Measurements from ENCODE around the gene UMAD1.

UMAD1 gene

GRCh38 chr7:7810826-7811225 lies 170.3 kb downstream of the UMAD1 start:
- H3K9ac ChIP-seq (ENCODE audit: low read length) = no peak overlapping the region
- TF ChIP-seq EZH2 (optimal IDR thresholded peaks at IDR 0.05; ENCODE audit: low read depth, low read length) = no peak
- TF ChIP-seq EZH2phosphoT487 (IDR thresholded peaks at IDR 0.05; ENCODE audit: low read length) = no peak
- no peak for TF ChIP-seq CTCF (IDR thresholded peaks at IDR 0.05; ENCODE audit: low read length)
- H3K9me2 ChIP-seq (replicated peaks; ENCODE audit: insufficient read depth, low read length) = no peaks in the 10 kb centered on the region
- H3K27ac ChIP-seq (ENCODE audit: low read length) = no peak overlapping the region
- H3K9me3 ChIP-seq (replicated peaks; ENCODE audit: insufficient read depth, low read length) = no peaks in the 10 kb centered on the region
- H3K36me3 ChIP-seq (replicated peaks; ENCODE audit: insufficient read depth, low read length) = no peaks in the 10 kb centered on the region
- no peak overlapping the region for H2AFZ ChIP-seq (ENCODE audit: low read length)
- peaks cover 26% of the 10 kb centered on the region for H3K4me1 ChIP-seq (ENCODE audit: low read length)
- H3K79me2 ChIP-seq (ENCODE audit: low read length) = no peaks in the 10 kb centered on the region
- H3K4me2 ChIP-seq (ENCODE audit: low read depth, low read length) = no peak overlapping the region
- H3F3A ChIP-seq (ENCODE audit: insufficient read depth, low read length) = peaks cover 8% of the 10 kb centered on the region
- no peaks in the 10 kb centered on the region for H4K20me1 ChIP-seq (ENCODE audit: insufficient read depth, low read length)
- no peaks in the 10 kb centered on the region for H3K27me3 ChIP-seq (replicated peaks; ENCODE audit: insufficient read depth, low read length)
- no peak overlapping the region for H3K4me3 ChIP-seq (ENCODE audit: low read length)
- DNase-seq = no peak

GRCh38 chr7:7812112-7812511 lies 171.6 kb downstream of the UMAD1 start:
- peaks cover 24% of the 10 kb centered on the region for H3K4me1 ChIP-seq (ENCODE audit: low read length)
- DNase-seq = no peak

GRCh38 chr7:7815395-7815794 lies 174.8 kb downstream of the UMAD1 start:
- Histone ChIP-seq H3K9me3 (replicated peaks; ENCODE audit: insufficient read depth, low read length) (no peaks in the 10 kb centered on the region), H3K27ac (ENCODE audit: low read length) (peak overlapping the region; percentile 95), H3F3A (ENCODE audit: insufficient read depth, low read length) (peaks cover 22% of the 10 kb centered on the region), H3K9me2 (replicated peaks; ENCODE audit: insufficient read depth, low read length) (no peaks in the 10 kb centered on the region), H3K9ac (ENCODE audit: low read length) (peak overlapping the region; percentile 8; the same call in 1 of the 2 replicates), H3K4me1 (ENCODE audit: low read length) (peaks cover 50% of the 10 kb centered on the region), H3K27me3 (replicated peaks; ENCODE audit: insufficient read depth, low read length) (no peaks in the 10 kb centered on the region), H3K36me3 (replicated peaks; ENCODE audit: insufficient read depth, low read length) (no peaks in the 10 kb centered on the region), H3K79me2 (ENCODE audit: low read length) (no peaks in the 10 kb centered on the region), H3K4me2 (ENCODE audit: low read depth, low read length) (peak overlapping the region; percentile 95; the same call in 1 of the 2 replicates), H3K4me3 (ENCODE audit: low read length) (peak overlapping the region; percentile 60; the same call in 1 of the 2 replicates), H4K20me1 (ENCODE audit: insufficient read depth, low read length) (no peaks in the 10 kb centered on the region), H2AFZ (ENCODE audit: low read length) (0 out of 2 replicates have a peak overlapping the region, but pooled peaks have one; percentile 3)
- no peak for DNase-seq
- TF ChIP-seq EZH2 (optimal IDR thresholded peaks at IDR 0.05; ENCODE audit: low read depth, low read length) = no peak
- TF ChIP-seq CTCF (IDR thresholded peaks at IDR 0.05; ENCODE audit: low read length) = no peak
- no peak for TF ChIP-seq EZH2phosphoT487 (IDR thresholded peaks at IDR 0.05; ENCODE audit: low read length)

More at GRCh38 chr7:7812112-7812511, 171.6 kb downstream of the UMAD1 start:
- H3K9ac ChIP-seq (ENCODE audit: low read length) = no peak overlapping the region
- TF ChIP-seq EZH2phosphoT487 (IDR thresholded peaks at IDR 0.05; ENCODE audit: low read length) (no peak), CTCF (IDR thresholded peaks at IDR 0.05; ENCODE audit: low read length) (no peak), EZH2 (optimal IDR thresholded peaks at IDR 0.05; ENCODE audit: low read depth, low read length) (no peak)
- H3K4me2 ChIP-seq (ENCODE audit: low read depth, low read length) = no peak overlapping the region
- peaks cover 14% of the 10 kb centered on the region for H3F3A ChIP-seq (ENCODE audit: insufficient read depth, low read length)
- H3K9me3 ChIP-seq (replicated peaks; ENCODE audit: insufficient read depth, low read length) = no peaks in the 10 kb centered on the region
- no peaks in the 10 kb centered on the region for H4K20me1 ChIP-seq (ENCODE audit: insufficient read depth, low read length)
- H2AFZ ChIP-seq (ENCODE audit: low read length) = no peak overlapping the region
- H3K4me3 ChIP-seq (ENCODE audit: low read length) = no peak overlapping the region
- H3K9me2 ChIP-seq (replicated peaks; ENCODE audit: insufficient read depth, low read length) = no peaks in the 10 kb centered on the region
- no peaks in the 10 kb centered on the region for H3K27me3 ChIP-seq (replicated peaks; ENCODE audit: insufficient read depth, low read length)
- no peaks in the 10 kb centered on the region for H3K79me2 ChIP-seq (ENCODE audit: low read length)
- H3K36me3 ChIP-seq (replicated peaks; ENCODE audit: insufficient read depth, low read length) = no peaks in the 10 kb centered on the region
- H3K27ac ChIP-seq (ENCODE audit: low read length) = no peak overlapping the region

Measured in MM.1S (cell line).